ENCODE results near the gene APOA5.

The APOA5 gene

GRCh38 chr11:116828632-116829524 lies 37.2 kb upstream of the APOA5 start:
- in situ Hi-C loops (cut with MboI; ENCODE audit: low sequenced_read_pairs), result no loop called here

GRCh38 chr11:116827461-116827860 lies 35.8 kb upstream of the APOA5 start:
- in situ Hi-C loops (cut with MboI; ENCODE audit: low sequenced_read_pairs), result no loop called here

DNA sequence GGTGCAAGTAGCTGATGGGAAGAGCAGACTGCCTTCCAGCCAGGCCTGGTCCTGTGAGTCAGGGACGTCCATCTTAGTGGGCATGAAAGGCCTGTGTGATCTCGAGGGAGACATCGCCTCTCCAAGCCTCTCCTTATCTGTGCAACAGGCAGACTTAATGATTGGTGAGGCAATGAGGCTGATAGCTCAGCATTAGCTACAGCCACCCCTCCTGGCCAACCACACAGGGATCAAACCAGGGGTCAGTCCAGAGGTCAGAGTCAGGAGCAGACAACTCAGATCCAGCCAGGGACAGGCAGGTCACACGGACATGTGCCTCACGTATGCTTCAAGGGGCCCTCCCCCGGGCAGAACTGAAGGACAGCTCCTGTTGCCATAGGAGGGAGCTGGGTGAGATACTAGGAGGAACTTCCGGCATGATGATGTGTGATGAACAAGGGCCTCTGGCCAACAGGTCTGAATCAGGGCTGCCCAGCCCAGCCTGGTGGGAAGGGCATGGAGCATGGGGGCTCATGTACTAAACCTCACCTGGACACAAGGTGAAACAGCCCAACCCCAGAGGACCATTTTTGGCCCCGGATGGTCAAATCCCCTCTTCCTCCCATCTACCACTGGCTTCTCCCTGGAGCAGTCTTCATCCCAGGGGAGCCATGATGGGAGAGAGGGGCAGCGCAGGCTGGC lies 35.2 kb upstream of the APOA5 start:
- in situ Hi-C loops (cut with MboI; ENCODE audit: low sequenced_read_pairs), result no loop called here

DNA sequence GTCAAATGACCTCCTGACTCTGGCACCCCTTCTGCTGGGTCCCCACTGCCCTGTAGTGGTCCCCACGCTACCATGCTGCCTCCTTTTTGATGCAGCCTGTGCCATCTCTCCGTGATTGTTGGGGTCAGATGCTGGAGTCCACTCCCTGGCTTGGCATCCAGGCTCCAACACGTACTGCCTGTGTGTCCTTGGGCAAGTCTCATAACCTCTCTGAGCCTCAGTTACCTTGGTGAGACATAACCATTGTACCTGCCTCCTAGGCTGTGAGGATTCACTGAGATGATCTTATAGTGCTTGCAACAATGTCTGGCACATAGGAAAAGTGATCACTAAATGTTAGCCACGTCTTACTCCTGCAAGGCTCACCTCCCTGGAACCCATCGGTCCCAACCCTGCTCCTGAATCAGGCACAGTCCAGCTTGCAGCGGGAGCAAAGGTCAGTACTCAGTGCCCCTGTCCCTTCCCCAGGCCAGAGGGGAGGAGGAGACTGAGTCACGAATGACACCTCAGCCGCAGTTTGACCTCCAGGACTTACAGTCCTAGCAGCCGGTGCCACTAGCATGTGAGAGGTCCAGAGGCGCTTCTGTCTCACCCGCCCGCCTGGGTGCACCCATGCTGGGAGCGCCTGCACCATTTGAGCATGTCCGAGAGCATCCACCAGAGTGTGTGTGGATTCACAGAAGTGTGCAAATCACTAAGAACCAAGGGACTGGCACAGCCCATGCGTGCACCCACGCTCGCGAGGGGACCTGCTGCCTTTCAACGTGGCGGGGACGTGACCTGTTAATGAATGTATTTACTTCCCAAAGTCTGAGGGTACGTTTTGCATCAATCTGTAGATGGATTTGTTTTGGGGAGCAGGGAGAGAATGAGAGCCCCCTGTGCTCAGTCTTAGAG lies 34.4 kb upstream of the APOA5 start:
- in situ Hi-C loops (cut with MboI; ENCODE audit: low sequenced_read_pairs), result no loop called here

DNA sequence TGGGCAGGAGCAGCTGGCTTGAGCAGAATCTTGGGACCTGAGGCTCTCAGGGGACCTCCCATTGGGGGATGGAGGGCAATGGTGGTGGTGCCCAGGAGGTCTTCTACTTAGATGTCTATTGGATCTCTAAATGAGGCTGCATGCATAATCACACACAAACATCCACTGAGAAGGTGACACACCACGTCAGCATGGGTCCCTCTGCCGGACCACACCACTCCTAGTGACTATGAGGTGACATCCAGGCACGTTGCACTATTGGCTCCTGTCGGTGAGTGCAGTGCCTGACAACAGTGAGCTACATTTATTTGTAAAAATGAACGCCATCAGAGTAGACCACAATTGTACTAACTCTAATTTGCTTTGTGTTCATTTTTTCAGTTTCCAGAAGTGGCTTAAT lies 33.8 kb upstream of the APOA5 start:
- in situ Hi-C loops (cut with MboI; ENCODE audit: low sequenced_read_pairs), result no loop called here

- in situ Hi-C loops (cut with MboI; ENCODE audit: low sequenced_read_pairs), result no loop called here
These were observed 31.6 kb upstream of the APOA5 start, which contains the start of gene APOA4 for GRCh38 chr11:116823031-116823843. TSS of gene APOA4 (minus strand) at chr11:116823304. CDS start at chr11:116823191, 113 bp downstream.

- in situ Hi-C loops (cut with MboI; ENCODE audit: low sequenced_read_pairs), result no loop called here
These were observed 30.9 kb upstream of the APOA5 start for GRCh38 chr11:116822575-116822974.

DNA sequence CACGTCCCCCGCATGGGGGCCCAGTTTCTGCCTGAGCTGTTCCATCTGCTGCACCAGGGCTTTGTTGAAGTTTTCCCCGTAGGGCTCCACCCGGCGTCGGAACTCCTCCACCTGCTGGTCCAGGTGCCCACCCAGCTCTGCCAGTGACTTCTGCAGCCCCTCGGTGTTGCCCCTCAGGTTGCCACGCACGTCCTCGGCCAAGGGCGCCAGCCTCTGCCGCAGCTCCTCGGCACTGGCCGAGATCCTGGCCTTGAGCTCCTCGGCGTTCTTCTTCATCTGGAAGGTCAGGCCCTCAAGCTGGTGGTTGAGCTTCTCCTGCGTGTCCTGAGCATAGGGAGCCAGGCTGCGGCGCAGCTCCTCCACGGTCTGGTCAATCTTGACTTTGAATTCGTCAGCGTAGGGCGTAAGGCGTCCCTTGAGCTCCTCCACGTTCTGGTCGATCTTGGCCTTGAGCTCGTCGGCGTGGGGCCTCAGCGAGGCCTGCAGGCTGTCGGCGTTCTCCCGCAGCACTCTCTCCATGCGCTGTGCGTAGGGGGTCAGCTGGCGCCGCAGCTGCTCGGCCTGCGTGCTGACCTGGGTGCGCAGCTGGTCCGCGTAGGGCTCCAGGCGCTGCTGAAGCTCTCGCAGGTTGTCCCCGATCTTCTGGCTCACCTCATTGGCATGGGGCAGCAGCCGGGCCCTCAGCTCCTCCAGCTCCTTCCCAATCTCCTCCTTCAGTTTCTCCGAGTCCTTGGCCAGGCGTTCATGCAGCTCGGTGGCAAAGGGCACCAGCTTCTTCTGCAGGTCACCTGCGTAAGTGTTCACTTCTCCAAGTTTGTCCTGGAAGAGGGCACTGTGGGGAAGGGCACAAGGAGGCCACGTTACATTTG lies 29.6 kb upstream of the APOA5 start:
- in situ Hi-C loops (cut with MboI; ENCODE audit: low sequenced_read_pairs), result no loop called here

DNA sequence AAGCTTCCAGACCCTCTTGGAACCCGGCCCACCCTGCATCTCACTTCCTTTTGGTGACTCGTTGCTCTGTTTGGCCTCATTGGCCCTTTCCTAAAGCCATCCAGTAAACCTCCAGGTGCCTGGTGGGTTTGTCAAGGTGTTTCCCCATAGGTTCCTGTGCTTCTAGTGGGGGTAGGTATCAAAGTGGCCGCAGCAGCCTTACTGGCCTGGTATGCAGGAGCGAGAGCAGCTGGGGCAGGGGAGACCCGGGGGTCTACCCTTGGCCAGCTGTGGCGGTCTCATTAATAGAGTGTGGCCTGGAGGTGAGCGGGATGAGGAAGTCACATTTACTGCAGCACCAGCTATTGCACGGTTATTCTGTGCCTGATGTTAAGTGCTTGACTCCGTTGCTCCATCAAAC lies 27.4 kb upstream of the APOA5 start:
- in situ Hi-C loops (cut with MboI; ENCODE audit: low sequenced_read_pairs), result no loop called here

DNA sequence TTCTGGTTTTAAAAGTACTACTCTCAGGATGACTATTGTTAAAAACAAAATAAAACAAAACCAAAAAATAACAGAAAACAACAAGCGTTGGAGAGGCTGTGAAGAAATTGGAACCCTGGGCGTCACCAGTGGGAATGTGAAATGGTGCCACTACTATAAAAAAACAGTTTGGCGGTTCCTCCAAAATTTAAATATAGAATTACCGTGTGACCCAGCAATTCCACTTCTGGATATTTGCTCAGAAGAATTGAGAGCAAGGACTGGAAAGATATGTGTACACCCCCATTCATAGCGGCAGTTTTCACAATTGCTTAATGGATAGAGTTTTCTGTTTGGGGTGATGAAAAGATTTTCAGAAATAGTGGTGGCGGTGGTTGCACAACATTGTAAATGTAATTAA lies 22.8 kb upstream of the APOA5 start:
- in situ Hi-C loops (cut with MboI; ENCODE audit: low sequenced_read_pairs), result no loop called here

- in situ Hi-C loops (cut with MboI; ENCODE audit: low sequenced_read_pairs), result no loop called here
These were observed 22.2 kb upstream of the APOA5 start for GRCh38 chr11:116813781-116814471.

- in situ Hi-C loops (cut with MboI; ENCODE audit: low sequenced_read_pairs), result no loop called here
These were observed 21.5 kb upstream of the APOA5 start for GRCh38 chr11:116813170-116813569.

DNA sequence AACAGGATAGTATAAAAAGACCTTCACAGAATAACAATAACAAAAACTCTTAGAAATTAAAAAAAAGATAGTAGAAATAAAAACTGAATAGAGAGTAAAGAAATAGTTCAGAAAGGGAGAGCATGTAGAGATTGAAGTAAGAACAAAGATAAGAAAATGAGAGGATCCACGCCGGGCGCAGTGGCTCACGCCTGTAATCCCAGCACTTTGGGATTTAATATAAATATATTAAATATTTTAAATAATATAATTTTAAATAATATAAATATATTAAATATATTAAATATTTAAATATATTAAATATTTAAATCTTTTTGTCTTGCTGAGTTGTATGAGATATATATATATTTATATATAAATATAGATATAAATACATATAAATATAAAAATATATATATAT lies 20.4 kb upstream of the APOA5 start:
- in situ Hi-C loops (cut with MboI; ENCODE audit: low sequenced_read_pairs), result no loop called here

DNA sequence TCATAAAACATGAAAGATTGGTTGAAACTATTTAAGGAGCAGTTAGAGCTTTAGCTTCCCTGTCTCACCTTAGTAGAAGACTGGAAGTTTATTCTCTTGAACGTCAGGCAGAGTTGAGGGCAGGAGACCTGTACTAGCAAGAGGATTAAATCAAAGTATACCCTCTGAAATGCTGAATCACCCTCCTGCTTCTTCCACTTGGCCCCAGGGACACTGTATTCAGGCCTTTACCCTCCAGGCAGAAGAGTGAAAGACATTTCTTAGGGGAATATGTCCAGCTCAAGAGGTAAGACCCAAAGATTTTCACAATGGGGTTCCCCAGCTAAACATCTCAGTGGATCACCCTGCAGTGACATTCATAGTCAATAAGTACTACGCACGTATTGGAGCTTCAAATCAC lies 19.5 kb upstream of the APOA5 start:
- in situ Hi-C loops (cut with MboI; ENCODE audit: low sequenced_read_pairs), result no loop called here

- in situ Hi-C loops (cut with MboI; ENCODE audit: low sequenced_read_pairs), result no loop called here
These were observed 16.8 kb upstream of the APOA5 start for GRCh38 chr11:116808262-116809175.

GRCh38 chr11:116807601-116808261 lies 16.1 kb upstream of the APOA5 start:
- in situ Hi-C loops (cut with MboI; ENCODE audit: low sequenced_read_pairs), result no loop called here

DNA sequence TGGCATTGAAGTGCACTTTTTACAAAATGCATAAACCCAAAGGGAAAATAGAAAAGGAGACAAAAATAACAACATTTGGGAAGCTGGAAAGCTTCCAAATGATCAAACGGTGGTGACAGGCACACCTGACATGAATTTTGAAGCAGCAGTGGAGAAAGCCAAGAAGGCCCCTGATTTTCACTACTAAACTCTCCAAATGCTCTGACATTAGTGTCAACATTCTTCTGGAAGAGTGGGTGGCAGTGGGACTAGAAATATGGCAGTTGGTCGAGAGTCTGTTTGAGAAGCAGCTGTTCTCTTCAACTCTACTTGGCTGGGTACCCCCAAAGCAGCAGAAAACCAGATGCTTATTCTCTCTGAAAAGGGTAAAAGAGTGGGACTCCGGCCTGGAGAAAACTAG lies 12.3 kb upstream of the APOA5 start:
- in situ Hi-C loops (cut with MboI; ENCODE audit: low sequenced_read_pairs), result no loop called here
